NCI-H1694 treated with DMSO at 0.1 percent for 48 hours (cell line): Measurements from ENCODE around the gene EXOC6B.

Experiments
- DNase-seq: peaks from one replicate; lab custom pipeline; 2025; lab: John Stamatoyannopoulos, UW

EXOC6B gene

DNA sequence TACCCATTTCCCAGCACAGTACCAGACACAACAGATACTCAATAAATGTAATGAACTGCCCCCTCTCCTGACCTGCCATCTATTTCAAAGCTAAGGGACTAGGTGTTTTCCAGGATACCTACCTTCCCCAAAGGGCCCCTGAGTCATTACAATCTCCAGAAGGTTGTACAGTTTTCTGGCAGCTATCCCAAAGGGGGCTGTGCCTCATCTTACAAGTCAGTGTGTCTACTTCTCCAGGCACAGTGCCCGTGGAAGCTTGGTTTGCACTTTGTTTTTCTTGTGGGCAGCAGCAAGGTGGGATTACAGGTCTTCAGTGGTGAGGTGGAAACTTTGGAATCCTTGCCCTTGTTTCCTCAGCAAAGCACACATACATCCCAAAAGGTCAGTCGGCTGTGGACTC is 615.4 kb downstream of the EXOC6B start:
- no peak for DNase-seq

DNA sequence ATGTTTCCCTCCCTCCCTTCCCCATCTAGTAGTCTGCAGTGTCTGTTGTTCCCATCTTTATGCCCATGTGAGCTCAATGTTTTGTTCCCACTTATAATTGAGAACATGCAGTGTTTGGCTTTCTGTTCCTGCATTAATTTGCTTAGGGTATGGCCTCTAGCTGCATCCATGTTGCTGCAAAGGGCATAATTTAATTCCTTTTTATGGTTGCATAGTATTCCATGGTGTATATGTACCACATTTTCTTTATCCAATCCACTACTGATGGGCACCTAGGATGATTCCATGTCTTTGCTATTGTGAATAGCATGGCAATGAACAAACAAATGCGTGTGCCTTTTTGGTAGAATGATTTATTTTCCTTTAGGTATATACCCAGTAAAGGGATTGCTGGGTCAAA is 617.6 kb downstream of the EXOC6B start:
- no peak for DNase-seq

DNA sequence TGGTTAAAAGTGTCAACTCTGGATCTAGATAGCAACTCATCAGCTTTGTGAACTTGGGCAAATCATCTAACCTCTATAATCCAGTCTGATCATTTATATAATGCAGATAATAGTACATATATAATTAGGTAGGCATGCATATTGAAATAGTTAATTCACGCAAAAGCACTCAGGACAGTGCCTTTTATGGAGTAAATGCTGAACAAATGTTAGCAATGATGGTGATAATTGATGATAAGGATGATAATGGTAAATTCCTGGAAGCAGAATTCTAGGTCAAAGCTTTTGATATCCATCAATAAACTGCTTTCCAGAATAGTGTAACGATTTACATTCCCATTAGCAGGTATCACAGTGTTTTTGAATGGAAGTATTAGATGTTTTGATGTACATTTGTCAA is 618.5 kb downstream of the EXOC6B start:
- no peak for DNase-seq

DNA sequence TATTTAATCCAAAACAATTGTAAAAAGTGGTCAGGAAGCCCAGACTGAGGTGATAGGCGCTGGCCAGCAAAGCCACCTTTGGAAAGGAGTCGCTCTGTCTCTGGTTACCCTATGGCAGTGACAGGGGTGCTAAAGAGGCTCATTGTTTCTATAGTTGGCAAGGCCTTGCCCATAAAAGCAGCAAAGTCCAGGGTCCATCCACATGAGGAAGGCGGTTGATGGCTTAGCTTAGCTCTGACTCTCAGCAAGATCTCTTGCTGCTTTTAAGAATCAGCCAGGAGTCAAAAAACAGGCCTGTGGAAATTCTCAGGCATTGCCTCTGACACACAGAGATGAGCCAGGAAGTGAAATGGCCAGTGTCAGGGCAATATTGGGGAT is 620.3 kb downstream of the EXOC6B start:
- DNase-seq = no peak

DNA sequence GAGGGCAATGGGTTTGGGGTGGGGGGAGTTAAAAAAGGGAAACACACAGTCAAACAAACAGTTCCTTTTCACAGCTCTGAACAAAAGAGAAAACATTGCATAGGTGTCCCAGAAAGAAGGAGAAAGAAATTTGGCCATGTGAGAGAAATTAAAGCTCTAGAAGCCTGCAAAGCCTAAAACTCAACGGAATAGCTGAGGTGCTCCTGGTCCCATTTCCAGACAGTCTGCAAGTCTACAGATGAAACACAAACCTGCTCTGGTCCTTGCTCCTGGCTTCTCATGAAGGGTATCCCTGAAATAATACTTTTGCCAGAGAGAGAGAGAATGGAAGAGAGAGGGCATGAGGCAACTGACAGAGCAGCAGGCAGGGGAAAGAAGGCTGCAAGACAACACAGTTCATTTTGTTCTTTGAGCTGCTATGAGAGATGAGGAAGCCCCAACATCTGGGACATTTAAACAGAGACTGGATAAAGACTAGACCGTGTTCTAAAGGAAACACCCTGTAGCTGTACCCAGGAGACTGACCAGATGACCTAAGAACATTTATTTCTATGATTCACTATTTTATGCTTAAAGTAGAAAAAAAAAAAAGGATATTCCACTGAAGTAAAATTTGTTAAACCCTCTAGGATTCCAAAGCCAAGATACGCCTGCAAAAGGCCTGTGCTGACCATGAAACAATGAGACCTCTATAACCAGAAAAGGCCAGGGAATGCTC is 620.9 kb downstream of the EXOC6B start:
- no peak for DNase-seq

DNA sequence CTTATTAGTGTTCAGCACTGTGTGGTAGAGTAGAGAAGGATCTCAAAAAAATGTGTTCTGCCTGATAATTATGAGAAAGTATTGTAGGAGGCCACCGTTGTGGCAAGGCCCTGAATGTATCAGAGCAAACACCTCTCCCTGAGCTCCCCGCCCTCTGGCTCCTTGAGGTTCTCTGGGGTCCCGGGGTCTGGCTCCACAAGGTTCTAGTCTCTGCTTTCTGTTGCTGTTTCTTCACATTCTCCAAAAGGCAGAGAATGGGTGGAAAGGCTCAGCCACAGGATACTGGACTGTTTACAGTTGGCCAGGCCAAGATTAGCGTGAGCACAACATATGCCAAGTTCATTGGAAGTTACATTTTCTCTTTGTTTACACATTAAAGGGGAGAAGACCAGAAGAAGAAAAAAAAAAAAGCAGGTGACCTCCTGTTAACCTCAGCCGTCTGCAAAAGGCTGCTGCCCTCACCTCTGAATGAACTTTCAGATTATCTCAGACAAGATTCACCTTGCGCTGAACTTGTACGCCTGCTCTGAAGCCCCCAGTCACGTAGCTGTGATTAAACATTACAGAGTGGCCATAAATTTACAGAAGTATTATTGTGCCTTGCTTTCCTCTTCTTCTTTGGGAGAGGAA is 621.6 kb downstream of the EXOC6B start:
- DNase-seq = no peak

DNA sequence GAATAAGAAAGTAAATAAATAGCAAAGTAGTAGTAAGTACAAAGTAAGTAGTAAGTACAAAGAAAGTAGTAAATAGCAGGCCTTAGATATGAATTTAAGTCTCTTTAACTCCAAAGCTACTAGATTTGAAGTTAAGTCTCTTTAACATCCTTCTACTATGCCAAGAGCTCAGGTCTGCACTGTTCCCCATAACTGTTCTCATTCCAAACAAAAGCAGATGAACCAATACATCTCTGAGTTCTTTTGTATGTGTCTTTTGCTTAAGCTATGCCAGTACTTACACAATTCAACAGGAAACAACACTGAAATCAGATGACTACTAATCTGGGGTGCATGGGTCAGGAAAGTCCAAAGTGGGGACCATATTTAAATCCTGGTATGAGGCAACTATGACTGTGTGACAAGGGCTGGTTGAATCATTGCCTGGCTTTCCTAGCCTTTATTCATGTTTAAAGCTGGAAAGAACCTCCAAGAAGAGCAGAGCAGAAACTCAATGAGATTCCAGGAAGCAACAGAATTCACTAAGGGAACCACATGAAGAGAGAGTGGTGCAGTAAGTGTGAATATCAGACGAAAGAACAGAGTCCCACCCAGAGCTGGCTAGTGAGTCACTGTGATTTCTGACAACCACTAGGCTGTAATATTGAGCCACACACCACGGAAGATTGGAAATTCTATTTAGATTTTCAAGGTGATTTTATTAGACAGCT is 627.1 kb downstream of the EXOC6B start:
- no peak for DNase-seq

DNA sequence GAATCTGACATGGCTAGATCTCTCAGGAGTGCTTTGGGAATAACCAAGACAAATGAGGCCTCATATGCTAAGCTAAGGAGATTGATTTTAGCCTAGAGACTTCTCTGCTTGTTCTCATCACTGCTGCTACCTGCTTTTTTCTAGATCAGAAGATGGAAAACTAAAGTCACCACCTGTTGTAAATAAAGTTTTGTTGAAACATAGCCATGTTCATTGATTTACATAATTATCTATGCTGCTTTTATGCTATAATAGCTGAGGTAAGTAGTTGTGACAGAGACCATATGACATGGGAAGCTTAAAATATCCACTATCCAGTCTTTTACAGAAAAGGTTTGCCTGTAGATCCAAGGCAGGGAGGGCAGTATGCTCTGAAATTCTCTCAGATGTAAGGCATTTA is 632.1 kb downstream of the EXOC6B start:
- DNase-seq = no peak

DNA sequence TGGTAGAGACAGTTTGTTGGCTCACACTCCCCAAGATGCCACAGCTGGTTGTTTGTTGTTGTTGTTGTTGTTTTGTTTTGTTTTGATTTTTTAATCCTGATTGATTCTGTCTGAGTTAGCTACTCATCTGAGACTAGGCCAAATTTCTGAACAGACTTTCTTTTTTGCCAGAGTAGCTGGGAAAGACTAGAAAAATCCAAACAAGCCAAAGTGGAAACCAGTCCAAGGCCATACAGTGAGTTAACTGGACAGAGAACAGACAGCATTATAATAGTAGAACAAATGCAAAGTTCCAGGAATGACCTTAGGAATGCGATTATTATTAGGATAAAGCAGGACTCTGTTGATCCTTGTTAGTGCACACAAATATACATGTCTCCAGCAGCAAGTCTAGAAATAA is 634.4 kb downstream of the EXOC6B start:
- DNase-seq = no peak

DNA sequence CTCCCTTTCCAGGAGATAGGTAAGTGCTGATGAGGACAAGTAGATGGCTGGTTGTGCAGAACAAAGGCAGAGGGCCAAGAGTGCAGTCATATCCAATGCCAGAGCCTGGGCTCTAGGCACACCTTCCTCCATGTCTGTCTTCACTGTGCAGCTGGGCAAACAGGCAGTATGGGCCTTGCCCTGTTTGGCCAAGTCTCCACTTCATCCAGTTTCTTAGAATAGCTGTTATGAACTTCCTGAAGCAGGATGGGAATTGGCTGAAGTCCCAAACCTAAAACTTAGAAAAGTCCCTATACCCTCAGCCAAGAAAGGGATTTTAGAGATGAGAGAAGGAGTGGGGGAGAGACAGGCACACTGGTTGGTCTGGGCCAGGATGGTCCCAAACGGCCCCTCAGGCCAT is 640.6 kb downstream of the EXOC6B start:
- DNase-seq = no peak

DNA sequence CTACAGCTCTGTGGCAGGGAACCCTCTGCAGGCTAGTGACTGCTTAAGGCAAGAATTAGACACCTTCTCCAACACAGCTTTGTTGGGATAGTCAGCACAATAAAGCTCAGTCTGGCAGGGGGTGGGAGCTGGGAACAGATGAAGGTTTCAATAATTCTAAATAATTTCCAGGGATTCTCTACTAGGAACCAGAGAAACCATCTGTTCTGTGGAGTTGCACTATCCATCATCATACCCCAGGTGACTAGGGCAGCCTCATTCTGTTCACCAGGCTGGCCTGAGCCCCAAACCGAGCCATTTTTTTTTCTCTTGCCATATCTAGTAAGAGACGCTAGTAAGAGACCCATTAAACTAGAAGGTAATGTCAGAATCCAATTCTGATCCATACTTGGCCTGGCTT is 642.4 kb downstream of the EXOC6B start:
- no peak for DNase-seq

DNA sequence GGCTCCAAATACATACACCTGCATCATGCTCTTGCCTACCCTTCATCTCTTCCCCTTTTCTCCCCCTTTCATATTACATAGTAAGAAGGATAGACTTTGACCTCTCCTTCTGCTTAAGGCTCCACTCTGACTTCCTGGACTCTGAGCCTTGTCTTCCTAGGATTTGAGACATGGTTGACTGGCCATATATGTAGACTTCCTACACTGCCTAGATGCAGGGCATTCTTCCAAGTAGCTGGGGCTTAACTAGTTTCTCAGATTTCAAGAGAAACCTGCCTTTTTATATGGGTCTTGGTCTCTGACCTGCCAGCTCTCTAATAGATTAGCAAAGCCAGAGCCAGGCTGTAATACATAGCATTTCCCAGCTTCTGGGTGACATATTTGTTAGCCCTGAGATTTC is 642.8 kb downstream of the EXOC6B start:
- no peak for DNase-seq

DNA sequence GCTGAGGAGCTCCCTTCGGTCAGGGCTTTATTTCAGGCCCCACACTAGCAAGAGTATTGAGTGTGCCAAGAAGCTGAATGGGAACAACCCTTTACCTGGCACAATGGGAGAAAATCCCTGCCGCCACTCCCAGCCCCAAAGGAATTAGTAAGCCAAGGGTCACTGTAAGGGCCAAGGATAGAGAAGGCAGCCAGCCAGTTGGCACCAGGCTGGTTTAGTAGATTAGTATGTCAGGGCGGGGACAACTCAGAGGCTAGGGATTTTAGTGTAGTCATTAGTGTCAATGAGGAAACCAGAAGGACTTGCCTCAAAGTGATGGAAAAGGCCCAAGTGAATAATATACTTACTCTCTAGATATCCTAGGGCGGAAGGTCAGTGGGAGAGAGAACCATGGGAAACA is 643.3 kb downstream of the EXOC6B start:
- DNase-seq = no peak

DNA sequence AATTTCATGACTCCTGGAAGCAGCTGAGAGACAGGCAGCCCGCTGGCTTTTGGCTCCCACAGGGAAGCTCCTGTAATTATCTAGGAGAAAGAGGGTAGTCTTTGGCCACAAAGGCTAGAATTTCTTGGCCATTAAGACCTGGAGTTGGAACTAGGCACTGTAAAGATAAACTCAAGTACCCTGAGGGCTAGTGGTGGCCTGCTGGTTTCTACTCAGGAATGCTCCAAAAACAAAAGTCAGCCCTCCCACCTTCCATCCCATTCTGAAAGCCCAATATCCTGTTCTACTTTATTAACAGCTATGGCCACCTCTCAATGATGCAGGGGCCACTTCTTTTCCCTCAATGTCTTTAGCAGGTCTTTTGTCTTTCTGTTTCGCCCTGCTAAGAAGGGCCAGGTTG is 644.2 kb downstream of the EXOC6B start:
- no peak for DNase-seq

DNA sequence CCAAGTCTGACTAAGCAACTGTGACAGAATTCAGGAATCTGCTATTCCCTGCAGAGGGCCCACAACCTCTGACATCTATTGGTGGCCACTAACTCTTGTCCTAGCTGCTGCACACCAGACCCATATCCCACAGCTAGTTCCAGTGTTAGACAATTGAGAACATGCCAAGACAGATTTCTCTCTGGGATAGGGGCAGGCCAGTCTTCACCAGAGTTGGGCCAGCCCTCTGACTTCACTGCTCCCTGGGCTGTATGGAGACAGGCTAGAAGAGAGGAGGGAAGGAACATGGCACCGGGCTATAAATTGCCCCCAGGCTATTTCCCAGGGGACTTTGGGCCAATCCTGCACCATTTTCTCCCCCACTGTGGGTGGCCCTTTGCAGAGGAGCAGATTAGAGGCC is 645.5 kb downstream of the EXOC6B start:
- no peak for DNase-seq

DNA sequence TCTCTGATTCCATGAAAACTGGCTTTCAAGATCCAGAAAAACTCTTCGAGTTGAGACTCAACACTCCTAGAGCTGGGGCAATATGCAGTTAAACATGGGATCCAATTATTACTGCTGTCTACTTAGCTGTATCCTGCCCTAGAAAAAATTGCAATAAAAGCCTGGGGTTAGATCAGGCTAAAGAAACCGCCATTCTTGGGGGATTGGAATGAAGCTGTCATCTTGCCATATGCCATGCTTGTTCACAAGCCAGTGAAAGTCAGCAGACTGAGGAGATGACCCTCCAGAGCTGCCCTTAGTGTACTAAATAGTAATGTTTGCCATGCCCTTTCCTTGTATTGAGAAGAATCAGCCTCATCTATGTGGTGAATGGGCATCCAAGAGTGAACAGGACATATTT is 647.3 kb downstream of the EXOC6B start:
- DNase-seq = no peak

DNA sequence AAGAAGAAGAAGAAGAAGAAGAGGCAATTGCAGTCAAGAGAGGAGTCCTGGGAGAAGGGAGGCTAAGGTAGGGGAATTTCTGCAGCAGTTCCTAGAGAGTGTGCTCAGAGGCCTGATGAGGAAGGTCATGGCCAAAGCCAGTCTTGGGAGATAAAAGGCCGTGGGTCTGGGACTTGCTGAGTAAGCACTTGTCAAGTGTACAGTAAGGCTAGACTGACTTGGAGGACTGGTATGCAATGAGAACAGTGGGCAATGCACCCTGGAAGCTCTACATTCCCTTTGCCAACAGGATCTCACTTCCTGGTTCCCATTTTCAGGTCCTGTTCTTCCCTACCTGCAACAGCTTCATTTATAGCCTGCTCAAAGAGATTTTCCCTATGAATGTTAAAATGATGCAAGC is 649.6 kb downstream of the EXOC6B start:
- no peak for DNase-seq

DNA sequence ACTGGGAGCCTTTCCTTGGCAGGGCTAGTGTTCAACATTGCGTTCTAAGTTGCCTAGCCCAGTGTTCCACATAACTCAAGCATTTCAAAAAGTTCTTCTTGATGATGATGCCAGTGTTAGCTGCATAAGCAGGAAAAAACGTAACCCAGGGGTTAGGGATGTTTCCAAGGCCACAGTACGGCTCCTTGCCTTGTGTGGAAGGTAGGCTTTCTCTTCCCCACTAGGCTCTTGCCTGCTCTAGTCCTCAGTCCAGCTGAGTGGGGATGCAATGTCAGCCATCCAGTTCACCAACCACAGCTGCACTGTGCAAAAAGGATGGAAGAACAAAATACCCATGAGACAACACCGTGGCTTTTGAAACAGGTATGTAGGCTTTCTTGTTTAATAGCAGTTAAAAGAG is 650.2 kb downstream of the EXOC6B start:
- DNase-seq = no peak

DNA sequence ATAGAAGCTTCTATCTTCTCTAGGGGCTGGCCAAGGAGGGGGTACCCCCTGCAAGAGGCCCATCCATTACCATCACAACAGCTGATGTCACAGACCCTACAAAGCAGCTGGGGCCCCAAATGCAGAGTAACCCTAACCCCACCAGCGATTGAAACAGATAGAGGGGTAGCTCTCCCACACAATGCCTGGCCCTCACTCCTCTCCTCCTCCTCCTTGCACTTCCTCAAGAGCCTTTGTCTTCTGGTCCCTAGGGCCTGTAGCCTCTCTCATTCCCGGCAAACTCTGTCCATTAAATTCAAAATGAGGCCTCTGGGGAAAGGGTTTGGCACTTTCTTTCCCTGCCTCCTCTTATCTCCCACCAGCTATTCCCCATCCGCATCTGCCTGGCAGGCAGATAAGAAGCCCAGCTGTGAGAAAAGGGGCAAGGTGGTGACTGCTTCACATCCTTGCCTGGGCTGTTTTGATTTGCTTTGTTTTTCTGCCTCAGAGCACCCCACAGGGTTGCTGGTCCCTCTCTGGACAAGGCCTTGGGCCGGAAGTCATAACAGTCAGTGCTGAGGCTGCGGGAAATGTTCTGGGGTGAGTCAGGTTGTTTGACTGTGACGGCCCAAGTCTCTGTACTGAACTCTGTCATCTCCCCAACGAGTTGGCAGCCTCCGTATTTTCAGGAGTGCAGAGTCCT is 652.1 kb downstream of the EXOC6B start:
- no peak for DNase-seq

DNA sequence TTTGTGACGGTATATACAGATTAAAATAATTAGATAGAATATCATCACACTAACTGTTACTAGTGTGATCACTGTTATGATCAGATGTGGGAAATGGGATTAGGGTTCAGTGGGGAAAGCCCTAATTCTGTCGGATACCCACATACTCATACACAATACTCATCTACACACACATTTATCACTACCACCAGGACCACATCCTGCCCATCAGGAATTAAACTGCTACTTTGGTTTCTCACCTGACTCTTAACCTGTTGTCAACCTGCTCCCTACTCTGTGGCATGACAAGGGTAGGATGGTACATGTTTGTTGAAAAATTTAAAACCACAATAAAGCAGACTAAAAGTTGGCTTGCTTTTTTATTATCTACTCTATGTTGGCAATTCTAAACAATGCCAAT is 653.4 kb downstream of the EXOC6B start:
- no peak for DNase-seq

DNA sequence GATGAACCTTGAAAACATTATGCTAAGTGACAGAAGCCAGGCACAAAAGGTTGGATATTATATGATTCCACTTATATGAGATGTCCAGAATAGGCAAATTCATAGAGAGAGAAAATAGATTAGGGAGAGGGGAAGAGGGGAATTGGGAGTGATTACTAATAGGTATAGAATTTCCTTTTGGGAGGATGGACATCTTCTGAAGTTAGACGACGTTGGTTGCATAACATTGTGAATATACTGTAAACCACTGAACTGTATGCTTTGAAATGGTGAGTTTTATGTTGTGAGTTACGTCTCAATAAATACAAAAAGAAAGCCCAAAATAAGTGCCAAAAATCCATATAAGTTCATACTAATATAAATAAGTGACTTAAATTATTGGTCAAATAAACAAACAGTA is 659.6 kb downstream of the EXOC6B start:
- no peak for DNase-seq

DNA sequence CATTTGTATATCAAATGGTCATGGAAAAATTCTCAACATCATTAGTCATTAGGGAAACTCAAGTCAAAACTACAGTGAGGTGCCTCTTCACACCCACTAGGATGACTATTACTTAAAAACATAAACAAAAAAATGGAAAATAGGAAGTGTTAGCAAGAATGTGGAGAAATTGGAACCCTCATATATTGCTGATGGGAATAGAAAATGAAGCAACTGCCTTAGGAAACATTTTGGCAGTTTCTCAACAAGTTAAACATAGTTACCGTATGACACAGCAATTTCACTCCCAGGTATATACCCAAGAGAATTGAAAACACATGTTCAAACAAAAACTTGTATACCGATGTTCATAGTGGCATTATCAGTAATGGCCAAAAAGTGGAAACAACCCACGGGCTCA is 660.0 kb downstream of the EXOC6B start:
- no peak for DNase-seq

DNA sequence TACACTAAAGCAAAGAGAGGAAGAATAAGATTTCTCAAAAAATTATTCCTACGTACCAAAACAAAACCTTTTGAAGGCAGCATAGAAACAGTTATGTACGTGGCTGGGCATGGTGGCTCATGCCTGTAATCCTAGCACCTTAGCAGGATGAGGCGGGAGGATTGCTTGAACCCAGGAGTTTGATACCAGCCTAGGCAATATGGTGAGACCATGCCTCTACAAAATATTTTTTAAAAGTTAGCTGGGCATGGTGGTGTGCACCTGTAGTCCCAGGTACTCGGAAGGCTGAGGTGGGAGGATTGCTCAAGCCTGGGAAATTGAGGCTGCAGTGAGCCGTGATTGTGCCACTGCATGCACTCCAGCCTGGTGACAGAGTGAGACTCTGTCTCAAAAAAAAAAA is 663.3 kb downstream of the EXOC6B start:
- no peak for DNase-seq
